H9 (cell line): ENCODE results near the gene ISCA1. TPM values are rescaled to one million over a fixed set of nuclear protein-coding genes. Genes with fewer than 3 reads are reported as not detected.

ENCODE experiments used
- DNase-seq: peaks from one replicate; pipeline ENCODE4 v3.0.0-alpha.2; 2017
- H2AFZ ChIP-seq: one replicate; pipeline ENCODE4 v1.6.1; 2013; ENCODE audit warnings: mild to moderate bottlenecking, low read length, control low read depth, moderate library complexity
- H2AK5ac ChIP-seq: 2 replicates; pipeline ENCODE4 v1.6.1; 2013; ENCODE audit warnings: low read length, control low read depth, mixed read lengths; ENCODE audit not compliant: insufficient read length
- H2BK120ac ChIP-seq: one replicate; pipeline ENCODE4 v1.6.1; 2013; ENCODE audit warnings: low read depth, mild to moderate bottlenecking, low read length, control low read depth, inconsistent platforms; ENCODE audit not compliant: poor library complexity, severe bottlenecking
- H2BK12ac ChIP-seq: 2 replicates; pipeline ENCODE4 v1.6.1; 2013; ENCODE audit warnings: low read length, control low read depth, mixed read lengths, low read depth; ENCODE audit not compliant: insufficient read length
- H2BK15ac ChIP-seq: 2 replicates; pipeline ENCODE4 v1.6.1; 2013; ENCODE audit warnings: low read depth, low read length, control low read depth
- H2BK20ac ChIP-seq: one replicate; pipeline ENCODE4 v1.6.1; 2013; ENCODE audit warnings: low read depth, mild to moderate bottlenecking, low read length, control low read depth, inconsistent platforms; ENCODE audit not compliant: poor library complexity, severe bottlenecking
- H2BK5ac ChIP-seq: 2 replicates; pipeline ENCODE4 v1.6.1; 2013; ENCODE audit warnings: low read length, control low read depth, mixed read lengths; ENCODE audit not compliant: insufficient read length
- H3K14ac ChIP-seq: 2 replicates; pipeline ENCODE4 v1.6.1; 2013; ENCODE audit warnings: low read length, control low read depth; ENCODE audit not compliant: insufficient read depth
- H3K18ac ChIP-seq: 2 replicates; pipeline ENCODE4 v1.6.1; 2013; ENCODE audit warnings: low read depth, mild to moderate bottlenecking, mixed read lengths, low read length, control low read depth; ENCODE audit not compliant: insufficient read length
- H3K23ac ChIP-seq: 2 replicates; pipeline ENCODE4 v1.6.1; 2013; ENCODE audit warnings: low read length, control low read depth, mixed read lengths, low read depth; ENCODE audit not compliant: insufficient read length
- H3K23me2 ChIP-seq: 2 replicates; pipeline ENCODE4 v1.6.1; 2013; ENCODE audit warnings: low read depth, mild to moderate bottlenecking, mixed read lengths, low read length, control low read depth; ENCODE audit not compliant: insufficient read length, poor library complexity, severe bottlenecking
- H3K27ac ChIP-seq: 2 replicates; pipeline ENCODE4 v1.5.1; 2013; ENCODE audit warnings: low read length, control low read depth, mixed read lengths, low read depth; ENCODE audit not compliant: insufficient read length
- H3K27me3 ChIP-seq: 2 replicates; pipeline ENCODE4 v1.6.1; 2013; ENCODE audit warnings: low read length, control low read depth, inconsistent platforms; ENCODE audit not compliant: insufficient read depth
- H3K4ac ChIP-seq: 2 replicates; pipeline ENCODE4 v1.6.1; 2013; ENCODE audit warnings: low read depth, mild to moderate bottlenecking, control low read depth, inconsistent platforms, low read length, moderate library complexity
- H3K4me1 ChIP-seq: 2 replicates; pipeline ENCODE4 v1.6.1; 2013; ENCODE audit warnings: low read length, control low read depth, inconsistent platforms; ENCODE audit not compliant: insufficient read depth
- H3K4me2 ChIP-seq: 2 replicates; pipeline ENCODE4 v1.6.1; 2013; ENCODE audit warnings: low read length, control low read depth, mixed read lengths; ENCODE audit not compliant: insufficient read length, insufficient read depth
- H3K56ac ChIP-seq: 2 replicates; pipeline ENCODE4 v1.6.1; 2013; ENCODE audit warnings: low read depth, mild to moderate bottlenecking, mixed read lengths, low read length, control low read depth; ENCODE audit not compliant: insufficient read length
- H3K79me1 ChIP-seq: 2 replicates; pipeline ENCODE4 v1.6.1; 2013; ENCODE audit warnings: low read depth, mild to moderate bottlenecking, moderate library complexity, low read length, control low read depth, inconsistent platforms; ENCODE audit not compliant: insufficient read depth, poor library complexity, severe bottlenecking
- H3K79me2 ChIP-seq: 2 replicates; pipeline ENCODE4 v1.6.1; 2013; ENCODE audit warnings: low read length, control low read depth, inconsistent platforms; ENCODE audit not compliant: insufficient read depth
- H3K9ac ChIP-seq: 2 replicates; pipeline ENCODE4 v1.6.1; 2013; ENCODE audit warnings: low read length, control low read depth, mixed read lengths; ENCODE audit not compliant: insufficient read length; ENCODE audit errors: extremely low read depth
- H3K9me3 ChIP-seq: one replicate; pipeline ENCODE4 v1.6.1; 2013; ENCODE audit warnings: low read depth, low read length, inconsistent platforms; ENCODE audit not compliant: control insufficient read depth
- H3T11ph ChIP-seq: one replicate; pipeline ENCODE4 v1.6.1; 2013; ENCODE audit warnings: mild to moderate bottlenecking, low read length, control low read depth, inconsistent platforms
- H4K20me1 ChIP-seq: one replicate; pipeline ENCODE4 v1.6.1; 2013; ENCODE audit not compliant: control insufficient read depth, insufficient read length, insufficient read depth
- H4K5ac ChIP-seq: 2 replicates; pipeline ENCODE4 v1.6.1; 2013; ENCODE audit warnings: low read depth, mild to moderate bottlenecking, mixed read lengths, low read length, control low read depth; ENCODE audit not compliant: insufficient read length
- H4K8ac ChIP-seq: replicated peaks from 2 replicates; pipeline ENCODE4 v1.6.1; 2013; ENCODE audit warnings: low read length, control low read depth, mixed read lengths, low read depth; ENCODE audit not compliant: insufficient read length
- H4K91ac ChIP-seq: 2 replicates; pipeline ENCODE4 v1.6.1; 2013; ENCODE audit warnings: low read depth, mild to moderate bottlenecking, moderate library complexity, mixed read lengths, low read length, control low read depth; ENCODE audit not compliant: insufficient read length
- H3K27ac Mint-ChIP-seq, 3 experiments: 2 replicates in 2 of 3; 3 replicates in 1 of 3; pipeline ENCODE4 v1.8.0; 2020 to 2021; ENCODE audit warnings: mixed read lengths in 3 of 3, mild to moderate bottlenecking in 1 of 3, moderate library complexity in 1 of 3
- H3K27me3 Mint-ChIP-seq: 2 replicates; pipeline ENCODE4 v1.8.0; 2021; ENCODE audit warnings: low read depth, mild to moderate bottlenecking, moderate library complexity, mixed read lengths
- H3K36me3 Mint-ChIP-seq, 3 experiments: 2 replicates in 2 of 3; 3 replicates in 1 of 3; pipeline ENCODE4 v1.8.0; 2020 to 2021; ENCODE audit warnings: low read depth in 3 of 3, mixed read lengths in 3 of 3; ENCODE audit not compliant: insufficient read depth in 1 of 3
- H3K4me1 Mint-ChIP-seq, 2 experiments: 2 replicates each; pipeline ENCODE4 v1.8.0; 2020; ENCODE audit warnings: mixed read lengths in 2 of 2
- H3K4me3 Mint-ChIP-seq, 2 experiments: 2 replicates in 1 of 2; 3 replicates in 1 of 2; pipeline ENCODE4 v1.8.0; 2020 to 2021; ENCODE audit warnings: mild to moderate bottlenecking in 2 of 2, mixed read lengths in 2 of 2, moderate library complexity in 1 of 2
- H3K9me3 Mint-ChIP-seq, 2 experiments: 2 replicates in 1 of 2; 3 replicates in 1 of 2; pipeline ENCODE4 v1.8.0; 2020; ENCODE audit warnings: mild to moderate bottlenecking in 2 of 2, mixed read lengths in 2 of 2, moderate library complexity in 1 of 2
- CTCF ChIP-seq: fragments of 200-600 bp; sonication (generic); conservative IDR thresholded peaks from 3 replicates; pipeline ENCODE4 v1.8.0; 2021; ENCODE audit warnings: antibody characterized with exemption, mild to moderate bottlenecking
- WGBS: extraction: QIAGEN DNeasy Blood & Tissue Kit; methylation state at CpG from one replicate; pipeline ENCODE4 v1.1.7; 2013; ENCODE audit warnings: missing lambda C conversion rate, low lambda C conversion rate, mixed read lengths; ENCODE audit not compliant: insufficient read length; ENCODE audit errors: extremely low coverage; 5-methylcytosine and 5-hydroxymethylcytosine counted together
- total RNA-seq: library from RNA; stranded (reverse); gene quantifications from 2 replicates; pipeline ENCODE4 v1.2.1, GENCODE V29; 2021

Gene ISCA1
- total RNA-seq, 1 experiment from 2014 or later, result 33.3 TPM

DNA sequence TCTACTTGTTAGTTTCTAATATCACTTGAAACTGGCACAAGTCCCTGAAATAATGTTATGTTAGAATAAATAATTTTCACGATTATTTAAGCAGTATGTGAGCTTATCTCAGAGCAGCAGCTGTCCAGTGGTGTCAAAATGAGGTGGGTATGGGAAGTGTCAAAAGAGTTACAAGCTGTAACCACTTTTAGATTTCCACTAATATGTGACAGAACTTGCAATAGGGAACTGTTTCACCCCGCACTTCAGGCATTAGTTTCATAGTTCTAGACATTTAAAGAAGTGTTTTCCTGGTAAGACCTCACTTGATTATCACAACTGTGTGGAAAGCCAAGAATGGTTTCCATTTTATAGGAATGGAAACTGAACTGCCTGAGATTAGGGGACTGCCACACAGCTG is 2.9 kb upstream of the ISCA1 start:
- DNase-seq, result no peak
- Histone ChIP-seq H4K5ac (no peak overlapping the region), H3K14ac (no peak overlapping the region), H4K8ac (no peak overlapping the region), H3K79me2 (peaks cover 3% of the 10 kb centered on the region; the same call in 1 of the 2 replicates), H3K9ac (no peak overlapping the region), H2BK120ac (no peak overlapping the region), H3K23me2 (peaks cover 5% of the 10 kb centered on the region), H2BK20ac (no peak overlapping the region), H4K20me1 (no peaks in the 10 kb centered on the region), H3K9me3 (no peaks in the 10 kb centered on the region), H3K27me3 (no peaks in the 10 kb centered on the region), H3K23ac (no peak overlapping the region), H3K27ac (no peak overlapping the region), H3K79me1 (no peaks in the 10 kb centered on the region), H3K4me1 (no peaks in the 10 kb centered on the region; the same call in 1 of the 2 replicates), H3K4me2 (no peak overlapping the region), H2AFZ (no peak overlapping the region), H3K4ac (no peak overlapping the region), H2BK12ac (no peak overlapping the region), H3K56ac (no peak overlapping the region), H2BK15ac (no peak overlapping the region), H2AK5ac (no peak overlapping the region), H3K18ac (no peak overlapping the region), H2BK5ac (no peak overlapping the region), H4K91ac (no peak overlapping the region), H3T11ph (no peak overlapping the region)
- Mint-ChIP-seq H3K27me3 (peaks cover 9% of the 10 kb centered on the region), H3K4me3 (no peak overlapping the region), H3K9me3 (no peaks in the 10 kb centered on the region), H3K27ac (no peak overlapping the region), H3K4me1 (peaks cover 46 to 50% of the 10 kb centered on the region in 2 experiments), H3K36me3 (peaks cover 0 to 5% (median 0%) of the 10 kb centered on the region in 3 experiments; a peak in 3 of 7 replicates)
- TF ChIP-seq CTCF, result no peak
- WGBS, result no CpG with 5 or more reads among the region's 2 CpGs
